IMR-90 (cell line): Measurements from ENCODE around the gene SYAP1. TPM values are rescaled to one million over a fixed set of nuclear protein-coding genes. Genes with fewer than 3 reads are reported as not detected.
"Not testable (repeated sequence)": the region's sequence is repeated elsewhere in the genome, so short reads cannot be mapped to it uniquely, and the experiment has no call there.

Source experiments
- ATAC-seq: fragments of 200-7000 bp; cut with Tn5 transposase; 2 replicates; pipeline ENCODE4 v1.9.1; 2020; ENCODE audit warnings: low read depth, mild to moderate bottlenecking, moderate library complexity
- BruUV-seq: library from RNA; stranded (reverse); fragments of 400-500 nt; replicated peaks from 2 replicates; lab custom pipeline; 2021; lab: Mats Ljungman, UMichigan
- CTCF ChIA-PET: fragments of 300-600 bp; formaldehyde crosslinking; extraction: SDS; loops from one replicate; lab custom pipeline; 2021; ENCODE audit warnings: antibody characterized with exemption; lab: Yijun Ruan, JAX
- POLR2A ChIA-PET: fragments of 300-600 bp; sonication (Branson Sonifier 250); formaldehyde crosslinking; loops from one replicate; lab custom pipeline; 2022; ENCODE audit warnings: antibody characterized with exemption; ENCODE audit not compliant: unreplicated experiment; lab: Charles Lee
- DNase-seq: peaks from one replicate; pipeline ENCODE4 v3.0.0; 2013
- H2AFZ ChIP-seq: replicated peaks from 2 replicates; pipeline ENCODE3; 2013; ENCODE audit warnings: low read length, mild to moderate bottlenecking; ENCODE audit not compliant: poor library complexity
- H2AK5ac ChIP-seq: 2 replicates; pipeline ENCODE4 v1.6.1; 2013; ENCODE audit warnings: low read depth, low read length, inconsistent platforms
- H2AK9ac ChIP-seq: replicated peaks from 2 replicates; pipeline ENCODE3; 2013; ENCODE audit warnings: mild to moderate bottlenecking, low read depth, low read length, moderate library complexity; ENCODE audit not compliant: poor library complexity
- H2BK120ac ChIP-seq: 2 replicates; pipeline ENCODE4 v1.6.1; 2013; ENCODE audit warnings: low read depth, low read length, inconsistent platforms
- H2BK15ac ChIP-seq: 3 replicates; pipeline ENCODE4 v1.6.1; 2013; ENCODE audit warnings: low read depth, low read length, inconsistent platforms
- H2BK20ac ChIP-seq: 2 replicates; pipeline ENCODE4 v1.6.1; 2013; ENCODE audit warnings: low read depth, mild to moderate bottlenecking, inconsistent platforms, low read length, moderate library complexity
- H2BK5ac ChIP-seq: 2 replicates; pipeline ENCODE4 v1.6.1; 2013; ENCODE audit warnings: mild to moderate bottlenecking, low read depth, low read length, inconsistent platforms; ENCODE audit not compliant: poor library complexity, severe bottlenecking
- H3K14ac ChIP-seq: replicated peaks from 2 replicates; pipeline ENCODE4 v1.6.1; 2013; ENCODE audit warnings: low read depth, low read length, inconsistent platforms
- H3K18ac ChIP-seq: 2 replicates; pipeline ENCODE4 v1.6.1; 2013; ENCODE audit warnings: low read depth, low read length, control low read depth
- H3K23ac ChIP-seq: 2 replicates; pipeline ENCODE4 v1.6.1; 2013; ENCODE audit warnings: low read depth, low read length, inconsistent platforms
- H3K27ac ChIP-seq: 2 replicates; pipeline ENCODE4 v1.5.1; 2013; ENCODE audit warnings: mild to moderate bottlenecking, control low read depth, low read length; ENCODE audit not compliant: insufficient read depth
- H3K27me3 ChIP-seq: 2 replicates; pipeline ENCODE4 v1.6.1; 2013; ENCODE audit warnings: low read length; ENCODE audit not compliant: control insufficient read depth, insufficient read depth
- H3K36me3 ChIP-seq: 2 replicates; pipeline ENCODE4 v1.6.1; 2013; ENCODE audit warnings: low read length, mixed read lengths; ENCODE audit not compliant: control insufficient read depth, insufficient read depth
- H3K4ac ChIP-seq: 2 replicates; pipeline ENCODE4 v1.6.1; 2013; ENCODE audit warnings: low read depth, low read length, inconsistent platforms
- H3K4me1 ChIP-seq: 2 replicates; pipeline ENCODE4 v1.6.1; 2013; ENCODE audit warnings: low read length, mixed read lengths; ENCODE audit not compliant: control insufficient read depth, insufficient read depth
- H3K4me2 ChIP-seq: 2 replicates; pipeline ENCODE4 v1.6.1; 2013; ENCODE audit warnings: low read depth, mild to moderate bottlenecking, control low read depth, low read length, moderate library complexity
- H3K4me3 ChIP-seq: 2 replicates; pipeline ENCODE4 v1.5.1; 2013; ENCODE audit warnings: low read depth, mild to moderate bottlenecking, control low read depth, low read length, moderate library complexity; ENCODE audit not compliant: insufficient read depth
- H3K56ac ChIP-seq: 2 replicates; pipeline ENCODE4 v1.6.1; 2013; ENCODE audit warnings: low read length, inconsistent platforms; ENCODE audit not compliant: insufficient read depth; ENCODE audit errors: extremely low read depth
- H3K79me1 ChIP-seq, 2 experiments: 2 replicates each; pipeline ENCODE4 v1.6.1; 2013; ENCODE audit warnings: low read length in 2 of 2, inconsistent platforms in 1 of 2, low read depth in 1 of 2
- H3K9ac ChIP-seq: 2 replicates; pipeline ENCODE4 v1.6.1; 2013; ENCODE audit warnings: low read depth, low read length, control low read depth
- H3K9me1 ChIP-seq: 2 replicates; pipeline ENCODE4 v1.6.1; 2013; ENCODE audit warnings: low read length, inconsistent platforms; ENCODE audit not compliant: insufficient read depth
- H3K9me3 ChIP-seq: 2 replicates; pipeline ENCODE4 v1.6.1; 2013; ENCODE audit warnings: low read length; ENCODE audit not compliant: control insufficient read depth, insufficient read depth
- H4K20me1 ChIP-seq: 2 replicates; pipeline ENCODE4 v1.6.1; 2013; ENCODE audit warnings: low read length, inconsistent platforms; ENCODE audit not compliant: insufficient read depth
- H4K5ac ChIP-seq: 2 replicates; pipeline ENCODE4 v1.6.1; 2013; ENCODE audit warnings: mild to moderate bottlenecking, low read depth, low read length, control low read depth
- H4K8ac ChIP-seq, 2 experiments: 2 replicates each; pipeline ENCODE4 v1.6.1; 2013; ENCODE audit warnings: low read depth in 2 of 2, low read length in 2 of 2, control low read depth in 1 of 2, inconsistent platforms in 1 of 2
- H4K91ac ChIP-seq: 2 replicates; pipeline ENCODE4 v1.6.1; 2013; ENCODE audit warnings: low read depth, low read length, inconsistent platforms; ENCODE audit not compliant: insufficient read depth
- WGBS, 2 experiments: methylation state at CpG; one replicate each; pipeline versions ENCODE4 v1.1.5 to v1.1.7; 2013; ENCODE audit warnings: missing lambda C conversion rate in 2 of 2; ENCODE audit not compliant: insufficient read length in 1 of 2; ENCODE audit errors: extremely low coverage in 2 of 2; 5-methylcytosine and 5-hydroxymethylcytosine counted together
- dilution Hi-C: fragments of 300-500 bp; cut with HindIII; formaldehyde crosslinking; loops from one replicate; pipeline ENCODE4 v1.14.3; 2018; ENCODE audit warnings: low sequenced_read_pairs; ENCODE audit not compliant: unreplicated experiment
- in situ Hi-C: fragments of 300-500 bp; cut with MboI; formaldehyde crosslinking; loops from 3 replicates; pipeline ENCODE4 v1.14.3; 2019; ENCODE audit warnings: low sequenced_read_pairs, inconsistent platforms, mixed read lengths
- intact Hi-C: fragments of 100-400 bp; cut with micrococcal nuclease; formaldehyde crosslinking; loops from 2 replicates; pipeline ENCODE4 v1.10.0; 2022
- polyA plus RNA-seq, 3 experiments: library from polyadenylated mRNA; depleted of rRNA; stranded (reverse); fragments of >200 nt; gene quantifications; 2 replicates each; pipeline ENCODE4 v1.2.3, GENCODE V29; 2012; ENCODE audit warnings: low replicate concordance in 1 of 3
- total RNA-seq: library from RNA; depleted of rRNA; stranded (reverse); fragments of >200 nt; gene quantifications from 2 replicates; pipeline ENCODE4 v1.2.3, GENCODE V29; 2012

SYAP1 gene
- total and polyA plus RNA-seq, 2 of the 4 experiments (the other 2 are of a cell fraction) = 17.7 to 35.0 TPM

DNA sequence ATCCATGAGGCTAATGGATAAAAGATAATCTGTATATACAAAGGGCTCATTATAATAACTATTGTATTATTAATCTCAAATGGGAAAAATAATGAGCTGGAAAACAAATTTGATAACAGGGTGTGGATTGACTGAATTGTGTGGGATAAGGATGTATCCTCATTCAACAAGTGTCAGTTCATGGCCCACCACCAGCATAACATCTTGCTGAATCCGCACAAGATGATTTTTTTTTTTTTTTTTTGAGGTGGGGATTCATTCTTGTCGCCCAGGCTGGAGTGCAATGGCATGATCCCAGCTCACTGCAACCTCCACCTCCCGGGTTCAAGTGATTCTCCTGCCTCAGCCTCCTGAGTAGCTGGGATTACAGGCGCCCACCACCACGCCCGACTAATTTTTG lies 3.8 kb upstream of the SYAP1 start:
- H3K18ac ChIP-seq, H3K23ac ChIP-seq, H4K91ac ChIP-seq, H3K9ac ChIP-seq, CTCF ChIA-PET, H3K9me1 ChIP-seq, POLR2A ChIA-PET, H2BK120ac ChIP-seq, H2BK20ac ChIP-seq, H3K27me3 ChIP-seq, H3K4me2 ChIP-seq, dilution Hi-C loops, DNase-seq, H2AFZ ChIP-seq, H3K56ac ChIP-seq, H4K20me1 ChIP-seq, intact Hi-C loops, H3K36me3 ChIP-seq, H3K4ac ChIP-seq, H3K4me1 ChIP-seq, H3K27ac ChIP-seq, ATAC-seq, H3K14ac ChIP-seq, in situ Hi-C loops, H2BK15ac ChIP-seq, H2AK5ac ChIP-seq, H4K5ac ChIP-seq, H4K8ac ChIP-seq, BruUV-seq, H2BK5ac ChIP-seq, H2AK9ac ChIP-seq, H3K4me3 ChIP-seq, H3K9me3 ChIP-seq: not testable (repeated sequence)
- no CpG with 5 or more reads among the region's 6 CpGs for WGBS, 2 experiments
- H3K79me1 ChIP-seq = peaks cover 9 to 17% of the 10 kb centered on the region in 2 experiments; a peak in 3 of 4 replicates

DNA sequence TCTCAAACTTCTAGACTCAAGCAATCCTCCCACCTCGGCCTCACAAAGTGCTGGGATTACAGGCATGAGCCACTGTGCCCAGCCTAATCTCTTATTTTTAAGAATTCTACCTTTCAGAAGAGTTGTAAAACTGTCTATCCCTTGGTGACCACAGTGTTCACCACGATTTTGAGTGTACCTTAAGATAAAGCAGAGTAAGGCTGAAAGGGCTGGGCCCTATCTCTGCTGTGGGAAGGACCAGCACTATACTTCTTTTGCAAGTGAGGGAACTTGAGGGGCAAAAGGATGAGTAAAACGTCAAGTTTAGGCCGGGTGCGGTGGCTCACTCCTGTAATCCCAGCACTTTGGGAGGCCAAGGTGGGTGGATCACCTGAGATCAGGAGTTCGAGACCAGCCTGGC lies 3.0 kb upstream of the SYAP1 start:
- POLR2A ChIA-PET, DNase-seq, H3K23ac ChIP-seq: not testable (repeated sequence)

More for the DNA sequence above, 3.0 kb upstream of the SYAP1 start:
- H4K91ac ChIP-seq, H3K4me3 ChIP-seq, H3K36me3 ChIP-seq, H3K9me3 ChIP-seq, ATAC-seq, H2AFZ ChIP-seq, CTCF ChIA-PET, H2BK20ac ChIP-seq, H2BK15ac ChIP-seq, H2BK5ac ChIP-seq, H3K56ac ChIP-seq, in situ Hi-C loops, dilution Hi-C loops, BruUV-seq, H3K27me3 ChIP-seq, H3K27ac ChIP-seq, H3K9ac ChIP-seq, H2AK9ac ChIP-seq, H3K4me1 ChIP-seq, intact Hi-C loops, H4K8ac ChIP-seq, H3K4me2 ChIP-seq, H3K9me1 ChIP-seq, H3K4ac ChIP-seq, H2BK120ac ChIP-seq, H3K18ac ChIP-seq, H3K14ac ChIP-seq, H4K5ac ChIP-seq, H2AK5ac ChIP-seq: not testable (repeated sequence)
- H3K79me1 ChIP-seq = peaks cover 9 to 19% of the 10 kb centered on the region in 2 experiments; a peak in 3 of 4 replicates
- H4K20me1 ChIP-seq = peaks cover 11% of the 10 kb centered on the region; the same call in 1 of the 2 replicates
- no CpG with 5 or more reads among the region's 6 CpGs for WGBS, 2 experiments
